HG02763 (cell line): Measurements from ENCODE around the gene ZFPL1.

Source experiments
- ATAC-seq: cut with Tn5 transposase; IDR thresholded peaks from one replicate; pipeline ENCODE4 v1.9.1; 2021; ENCODE audit warnings: mild to moderate bottlenecking, moderate library complexity; ENCODE audit not compliant: unreplicated experiment

Gene ZFPL1

GRCh38 chr11:65059959-65060824, 23.8 kb upstream of the ZFPL1 start:
- no peak for ATAC-seq

GRCh38 chr11:65060913-65061408, 23.1 kb upstream of the ZFPL1 start:
- ATAC-seq = no peak

GRCh38 chr11:65063532-65063931, 20.5 kb upstream of the ZFPL1 start:
- no peak for ATAC-seq

DNA sequence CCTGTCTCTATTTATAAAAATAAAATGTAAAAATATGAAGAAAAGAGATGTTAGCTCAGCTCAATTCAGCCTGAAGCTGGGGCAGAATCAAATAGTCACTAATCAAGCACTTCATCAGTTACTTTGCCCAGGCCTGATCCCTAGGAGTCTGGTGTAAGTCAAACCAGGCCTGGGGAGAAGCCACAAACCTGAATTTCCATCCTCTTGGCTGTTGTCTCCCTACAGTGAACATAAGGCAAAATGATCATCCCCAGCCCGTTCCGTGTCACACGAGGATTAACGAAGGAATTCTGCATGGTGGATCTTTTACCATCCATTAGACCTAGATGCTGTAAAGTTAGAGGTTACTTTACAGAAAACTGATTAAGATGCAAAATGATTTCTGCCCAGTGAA, 19.2 kb upstream of the ZFPL1 start:
- ATAC-seq = no peak

DNA sequence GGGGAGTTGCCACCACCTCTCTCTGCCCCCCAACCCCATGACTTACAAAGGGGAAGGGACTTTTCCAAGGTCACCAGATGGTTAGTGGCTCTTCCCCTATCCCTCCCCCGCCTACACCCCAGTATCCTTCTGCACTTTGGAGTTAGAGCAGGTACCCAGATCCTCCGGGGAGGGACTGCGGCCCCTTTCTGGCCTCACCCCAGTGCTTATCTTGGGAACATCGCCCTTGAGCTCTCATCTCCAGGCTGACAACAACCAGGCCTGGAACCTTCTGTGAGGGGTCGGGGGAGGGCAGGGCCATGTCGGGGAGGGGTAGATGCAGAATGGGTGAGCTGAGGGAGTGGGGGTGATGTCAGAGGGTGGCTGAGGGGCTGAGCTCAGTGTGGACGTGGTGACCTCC, 18.2 kb upstream of the ZFPL1 start:
- no peak for ATAC-seq

GRCh38 chr11:65066315-65066714, 17.7 kb upstream of the ZFPL1 start:
- ATAC-seq = no peak

- no peak for ATAC-seq
Observed at GRCh38 chr11:65066805-65067291, 17.2 kb upstream of the ZFPL1 start.

- no peak for ATAC-seq
Observed at GRCh38 chr11:65067446-65067845, 16.6 kb upstream of the ZFPL1 start.

- no peak for ATAC-seq
Observed at GRCh38 chr11:65069217-65069616, 14.8 kb upstream of the ZFPL1 start.

GRCh38 chr11:65071907-65072630, 12.0 kb upstream of the ZFPL1 start:
- ATAC-seq = no peak

GRCh38 chr11:65072631-65072966, 11.4 kb upstream of the ZFPL1 start:
- ATAC-seq = no peak

DNA sequence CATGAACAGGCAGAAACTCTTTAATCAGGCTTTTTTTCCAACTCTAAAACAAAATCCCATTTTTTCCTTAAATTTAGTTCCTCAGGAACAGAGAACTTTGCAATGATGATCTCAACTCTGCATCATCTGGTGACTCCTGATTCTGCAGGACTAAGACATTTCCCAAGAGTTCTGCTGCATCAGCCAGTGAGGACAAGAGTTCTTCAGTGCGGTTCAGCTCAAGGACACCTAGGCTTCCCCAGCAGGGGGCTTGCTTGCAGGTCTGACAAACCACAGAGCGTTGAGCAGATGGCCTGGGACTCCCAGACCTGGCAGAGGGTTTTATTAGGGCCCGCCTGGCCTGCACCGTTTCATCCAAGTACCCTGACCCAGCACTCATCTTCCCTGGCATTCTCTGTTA, 6.6 kb upstream of the ZFPL1 start:
- ATAC-seq = no peak

DNA sequence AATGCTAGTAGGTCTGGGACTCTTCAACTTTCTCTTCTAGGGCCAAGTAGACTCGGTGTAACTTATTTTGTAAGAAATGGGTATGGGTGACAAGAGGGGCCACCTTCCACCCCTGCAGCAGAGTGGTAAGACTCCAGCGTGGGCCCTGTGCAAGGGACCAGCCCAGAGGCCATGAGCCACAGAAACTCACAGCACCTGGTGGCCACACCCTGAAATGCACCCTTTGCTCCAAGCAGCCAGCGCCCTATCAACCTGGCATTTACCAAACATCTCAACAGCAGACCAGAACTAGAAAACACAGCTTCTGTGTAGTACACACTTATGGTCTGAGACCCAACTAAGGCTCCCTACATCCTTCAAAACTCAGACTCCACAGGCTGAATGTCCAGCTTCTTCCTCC, 5.9 kb upstream of the ZFPL1 start:
- no peak for ATAC-seq

GRCh38 chr11:65078786-65079342, 5.2 kb upstream of the ZFPL1 start:
- ATAC-seq = no peak

DNA sequence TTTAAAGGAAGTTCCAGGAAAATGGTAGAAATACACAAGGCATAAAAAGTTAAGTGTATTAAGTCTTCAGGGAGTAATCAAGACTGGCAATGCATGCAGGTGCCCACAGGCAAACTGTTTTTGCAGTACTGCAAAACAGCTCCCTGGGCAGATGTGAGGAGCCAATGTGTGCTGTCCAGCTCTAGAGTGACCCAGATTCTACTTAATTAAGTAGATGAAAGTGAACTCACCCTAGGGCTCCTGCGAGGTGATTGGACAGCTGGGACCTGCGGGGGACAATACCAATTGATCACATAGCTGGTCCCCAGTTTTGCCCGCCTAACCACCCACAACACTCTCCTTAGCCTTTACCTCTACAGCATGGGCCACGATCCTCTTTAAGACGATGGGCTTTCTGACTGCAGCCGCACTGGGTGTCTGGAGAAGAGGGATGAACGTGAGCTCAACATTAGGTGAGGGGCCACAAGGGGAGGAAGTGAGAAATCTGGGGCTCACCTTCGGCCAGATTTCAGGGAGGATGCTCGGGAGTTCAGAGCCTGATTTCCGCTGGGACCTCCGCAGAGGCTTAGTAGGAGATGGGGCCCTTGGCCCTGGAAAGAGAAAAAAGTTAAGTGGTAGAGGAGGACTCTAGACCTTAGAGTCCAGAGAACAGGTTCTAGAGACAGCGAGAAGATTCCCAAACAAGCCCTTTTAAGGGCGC, 738 bp upstream of the ZFPL1 start:
- no peak for ATAC-seq

DNA sequence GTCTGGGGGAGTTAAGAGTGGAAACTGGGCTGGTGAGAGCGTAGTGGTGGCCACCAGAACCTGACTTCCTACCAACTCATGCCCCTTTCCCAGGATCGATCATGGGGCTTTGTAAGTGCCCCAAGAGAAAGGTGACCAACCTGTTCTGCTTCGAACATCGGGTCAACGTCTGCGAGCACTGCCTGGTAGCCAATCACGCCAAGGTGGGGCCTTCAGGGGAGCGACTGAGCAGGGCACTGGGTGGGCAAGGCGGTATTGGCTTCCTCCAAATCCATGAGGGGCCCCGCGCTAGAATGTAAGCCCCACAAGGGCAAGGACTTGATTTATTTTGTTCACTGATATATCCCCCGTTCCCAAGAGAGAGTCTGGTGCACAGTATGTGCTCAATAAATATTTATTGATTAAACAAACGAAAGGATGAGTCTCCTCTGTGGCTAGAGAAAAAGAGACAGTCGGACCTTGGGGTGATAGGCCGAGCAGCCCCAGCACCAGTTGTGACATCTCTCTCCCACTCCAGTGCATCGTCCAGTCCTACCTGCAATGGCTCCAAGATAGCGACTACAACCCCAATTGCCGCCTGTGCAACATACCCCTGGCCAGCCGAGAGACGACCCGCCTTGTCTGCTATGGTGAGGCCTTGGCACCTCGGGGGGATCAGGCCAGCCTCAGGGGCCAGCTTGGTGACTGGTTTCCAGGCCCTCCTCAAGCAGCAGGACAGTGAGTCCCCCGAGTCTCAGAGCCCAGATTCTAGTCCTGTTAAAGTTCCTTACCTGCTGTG, 765 bp downstream of the ZFPL1 start:
- no peak for ATAC-seq

DNA sequence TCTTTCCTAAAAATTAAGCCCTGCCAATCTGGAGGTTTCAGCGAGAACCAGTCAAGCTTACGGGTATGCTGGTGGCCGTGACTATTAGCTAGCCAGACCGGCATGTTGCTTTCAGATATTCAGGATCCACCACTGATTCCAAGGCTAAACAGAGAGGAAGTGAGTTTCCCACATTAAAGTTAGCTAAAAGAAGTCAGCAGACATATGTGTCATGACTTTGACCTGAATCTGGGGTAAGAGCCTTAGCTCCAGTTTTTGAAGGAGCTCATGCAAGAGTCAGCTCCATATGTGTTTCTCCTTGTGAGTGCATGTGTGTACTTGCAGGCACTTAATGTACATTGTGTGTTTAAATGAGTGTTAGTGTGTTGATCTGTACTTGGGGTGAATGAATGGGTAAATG, 1.4 kb downstream of the ZFPL1 start:
- no peak for ATAC-seq

DNA sequence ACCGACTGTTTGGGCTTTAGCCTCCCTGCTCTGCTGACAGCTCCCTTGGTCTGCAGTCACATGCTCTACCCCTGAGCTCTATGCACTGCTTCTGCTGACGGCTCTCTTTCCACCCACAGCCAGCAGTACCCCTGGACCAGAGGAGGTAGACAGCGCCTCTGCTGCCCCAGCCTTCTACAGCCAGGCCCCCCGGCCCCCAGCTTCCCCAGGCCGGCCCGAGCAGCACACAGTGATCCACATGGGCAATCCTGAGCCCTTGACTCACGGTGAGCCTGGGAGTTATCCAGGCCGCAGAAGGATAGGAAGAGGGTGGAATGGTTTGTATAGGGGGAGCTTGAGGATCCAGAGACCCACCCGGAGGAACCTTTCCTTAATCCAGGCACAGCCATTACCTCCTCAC, 2.8 kb downstream of the ZFPL1 start:
- ATAC-seq = no peak

GRCh38 chr11:65087216-65087615, 3.2 kb downstream of the ZFPL1 start:
- ATAC-seq = no peak

- ATAC-seq = no peak
Observed at GRCh38 chr11:65087827-65088226, 3.8 kb downstream of the ZFPL1 start.
